HG03175 (cell line): ENCODE results near the gene ZNF511.

Experiments used
- ATAC-seq: cut with Tn5 transposase; IDR thresholded peaks from one replicate; pipeline ENCODE4 v1.9.1; 2021; ENCODE audit warnings: mild to moderate bottlenecking, moderate library complexity; ENCODE audit not compliant: unreplicated experiment

ZNF511 gene

GRCh38 chr10:133274751-133275683, 33.7 kb upstream of the ZNF511 start:
- peak; percentile 48 for ATAC-seq

DNA sequence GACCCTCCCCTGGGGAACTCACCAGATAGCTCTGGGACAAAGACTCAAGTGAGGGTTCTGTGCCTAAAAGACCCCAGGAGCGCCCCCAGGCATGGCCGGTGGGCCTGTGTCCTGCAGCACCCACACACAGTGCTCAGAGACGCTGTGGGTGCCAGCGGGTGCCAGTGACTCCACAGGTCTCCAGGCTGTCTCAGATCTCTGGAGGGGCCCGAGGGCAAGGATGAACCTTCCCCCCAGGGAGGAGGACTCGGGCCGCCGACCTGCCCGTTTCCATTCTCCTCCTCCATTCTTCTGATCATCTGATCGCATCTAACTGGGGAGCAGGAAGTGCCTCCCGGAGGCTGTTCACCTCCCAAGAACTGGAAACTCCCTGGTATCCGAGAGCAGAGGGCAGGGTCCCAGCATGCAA, 33.0 kb upstream of the ZNF511 start:
- ATAC-seq: peak; percentile 39

- no peak for ATAC-seq
Measured at GRCh38 chr10:133276100-133276434, 32.6 kb upstream of the ZNF511 start.

DNA sequence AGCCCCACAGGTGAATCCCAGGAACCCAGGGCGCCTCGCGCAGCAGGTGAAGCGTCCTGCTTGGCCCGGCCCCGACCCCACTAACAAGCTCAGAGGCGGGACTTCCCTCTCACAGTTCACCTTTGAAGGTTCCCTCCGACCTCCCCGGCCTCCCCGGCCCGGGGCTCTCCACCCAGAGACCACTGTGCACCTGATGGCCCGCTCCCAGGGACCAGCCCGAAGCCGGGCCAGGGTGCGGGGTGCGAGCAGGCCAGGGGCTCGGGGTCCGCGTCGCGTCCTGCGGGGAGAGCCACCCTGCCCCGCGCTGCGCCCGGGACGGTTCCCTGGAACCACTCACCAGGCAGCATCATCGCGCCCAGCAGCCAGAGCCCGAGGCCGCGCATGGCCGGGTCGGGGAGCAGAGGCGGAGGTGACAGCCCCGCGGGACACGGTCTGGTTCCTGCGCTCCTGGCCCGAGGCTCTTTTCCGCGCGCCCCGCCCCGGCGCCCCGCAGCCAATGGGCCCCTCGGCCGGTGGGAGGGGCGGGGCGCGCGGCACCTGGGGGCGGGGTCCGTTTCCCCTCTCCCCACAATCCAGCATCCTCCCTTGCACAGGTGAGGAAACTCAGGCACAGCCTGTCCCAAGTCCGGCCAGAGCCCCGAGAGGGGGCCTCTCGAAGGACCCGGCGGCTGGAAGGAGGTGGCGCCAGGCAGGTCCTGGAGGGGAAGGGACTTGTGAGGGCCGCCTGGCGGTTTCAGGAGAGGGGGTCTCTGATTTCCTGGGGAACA, 32.1 kb upstream of the ZNF511 start, which contains the start of gene ADAM8:
Gene ADAM8 (minus strand): TSS at position 434 of the 767 bp plus-strand sequence. CDS start 51 bp downstream, at position 383.
- ATAC-seq: peak; percentile 52

DNA sequence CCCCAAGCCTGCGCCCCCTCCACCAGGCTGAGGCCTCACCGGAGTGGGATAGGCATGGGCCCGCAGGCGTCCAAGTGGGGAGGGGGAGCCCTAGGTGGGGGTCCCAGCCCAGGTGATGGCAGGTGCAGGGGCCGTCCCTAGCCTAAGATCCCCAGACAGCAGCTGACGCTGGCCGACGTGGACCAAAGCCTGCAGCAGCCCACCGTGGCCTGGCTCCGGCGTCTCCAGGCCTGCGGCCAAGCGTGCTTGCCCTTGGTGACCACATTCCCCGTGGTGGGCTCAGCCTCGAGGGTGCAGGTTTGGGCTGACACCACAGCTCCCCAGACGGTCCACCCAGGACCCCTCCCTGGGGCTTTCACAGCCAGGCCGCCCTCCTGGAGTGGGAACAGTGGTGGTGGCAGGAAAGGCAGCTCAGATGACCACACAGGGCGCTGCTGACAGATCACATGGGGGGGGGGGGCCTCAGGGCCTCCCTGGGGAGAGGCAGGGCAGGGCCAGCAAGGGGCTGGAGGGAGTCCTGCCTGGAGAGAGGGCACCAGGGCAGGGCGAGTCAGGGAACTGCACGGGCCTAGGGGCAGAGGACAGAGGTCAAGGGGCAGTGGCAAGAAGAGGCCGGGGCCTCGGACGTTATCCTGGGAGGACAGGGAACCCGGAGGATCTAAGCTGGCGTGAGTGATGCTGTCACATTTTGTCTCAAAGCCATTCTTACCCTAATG, 31.3 kb upstream of the ZNF511 start:
- no peak for ATAC-seq

DNA sequence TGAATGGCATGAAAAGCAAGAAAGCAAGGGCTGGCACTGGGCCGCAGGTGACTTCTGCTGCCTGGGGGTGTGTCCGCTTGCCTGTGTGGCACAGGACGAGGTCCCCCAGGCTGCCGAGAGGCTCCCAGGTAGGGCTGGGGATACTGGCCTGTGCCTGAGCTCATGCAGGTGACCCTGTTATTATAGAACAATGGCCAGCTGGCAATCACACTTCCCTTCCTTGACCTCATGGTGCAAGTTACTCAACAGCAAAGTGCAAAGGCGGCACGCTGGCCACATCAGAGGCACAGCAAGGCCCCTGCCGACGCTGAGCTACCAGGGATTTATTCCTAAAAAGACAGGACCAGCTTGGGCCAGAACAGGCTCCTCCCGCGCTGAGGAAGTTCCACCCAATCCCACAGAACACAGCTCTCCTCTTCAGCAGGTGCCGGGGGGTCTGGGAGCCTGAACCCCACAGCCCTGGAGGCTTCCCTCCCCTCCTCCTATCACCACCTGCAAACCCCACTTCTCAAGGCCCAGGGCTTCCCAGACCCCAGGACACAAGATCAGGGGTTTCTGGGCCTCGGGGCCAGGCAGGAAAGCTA, 30.6 kb upstream of the ZNF511 start:
- no peak for ATAC-seq

DNA sequence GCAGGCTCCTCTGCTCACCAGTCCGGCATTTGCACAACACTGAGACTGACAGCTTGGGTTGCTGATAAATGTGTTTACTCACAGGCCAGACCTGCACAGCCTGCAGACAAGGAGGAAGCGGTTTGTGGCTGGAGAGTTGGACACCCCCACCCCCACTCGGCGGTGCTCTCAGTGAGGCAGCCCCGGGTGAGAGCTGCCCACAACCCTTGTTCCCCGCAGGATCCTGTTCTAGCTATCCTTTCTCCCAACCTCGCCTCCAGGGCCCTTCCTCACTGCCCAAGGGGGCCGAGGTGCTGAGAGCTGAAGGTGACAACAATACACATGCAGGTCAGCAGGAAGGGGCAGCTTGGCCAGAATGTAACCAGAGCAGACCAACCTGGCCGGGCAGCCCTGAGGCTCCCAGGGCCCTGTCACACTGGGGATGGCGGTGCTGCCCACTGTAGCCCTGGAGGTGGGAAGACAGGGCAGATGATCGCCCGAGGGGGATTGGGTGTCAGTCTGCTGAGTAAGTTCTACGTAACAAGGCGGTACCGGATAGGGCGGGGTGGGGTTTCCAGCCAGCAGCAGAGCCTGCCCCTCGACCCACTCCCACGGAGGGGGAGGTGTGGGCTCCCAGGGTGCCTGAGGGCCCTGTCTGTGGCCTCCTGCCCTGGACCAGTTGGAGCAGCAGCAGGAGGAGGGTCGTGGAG, 30.0 kb upstream of the ZNF511 start:
- peak; percentile 41 for ATAC-seq

DNA sequence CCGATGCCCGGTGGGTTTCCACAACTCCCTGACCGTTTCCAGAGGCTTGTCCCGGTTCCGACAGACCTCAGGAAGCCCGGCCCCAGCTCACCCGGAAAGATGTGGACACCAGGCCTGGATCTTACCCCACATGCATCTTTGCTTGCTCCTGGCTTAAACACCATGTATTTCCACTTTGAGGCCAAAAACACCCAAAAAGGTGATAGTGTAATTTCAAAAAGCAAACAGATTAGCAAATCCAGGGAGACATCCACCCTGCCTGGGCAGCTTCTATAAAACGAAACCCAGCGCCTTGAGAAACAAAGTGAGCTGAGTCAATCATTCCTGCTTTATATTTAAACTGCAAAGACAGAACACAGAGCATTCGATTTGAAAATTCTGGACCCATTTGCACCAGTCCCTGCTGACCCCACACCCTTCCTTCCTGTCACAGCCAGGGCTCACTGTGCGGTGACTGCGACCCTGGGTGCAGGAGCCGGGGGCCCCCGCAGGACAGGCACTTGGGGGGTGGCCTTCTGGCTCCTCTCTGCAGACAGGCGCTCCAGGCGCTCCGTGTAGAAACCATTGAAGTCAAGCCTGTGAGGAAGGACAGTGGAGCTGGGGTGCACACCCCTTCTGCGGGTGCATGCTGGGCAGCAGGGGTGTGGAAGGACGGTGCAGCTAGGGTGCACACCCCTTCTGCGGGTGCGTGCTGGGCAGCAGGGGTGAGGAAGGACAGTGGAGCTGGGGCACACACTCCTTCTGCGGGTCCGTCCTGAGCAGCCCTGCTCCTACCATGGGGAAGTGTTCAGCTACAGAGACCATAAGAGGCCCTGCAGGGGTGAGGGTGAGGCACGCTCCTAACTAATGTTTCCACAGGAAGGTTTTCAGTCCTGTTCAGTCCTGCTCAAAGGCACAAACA, 29.1 kb upstream of the ZNF511 start:
- ATAC-seq: no peak

GRCh38 chr10:133280391-133281059, 28.2 kb upstream of the ZNF511 start:
- no peak for ATAC-seq

DNA sequence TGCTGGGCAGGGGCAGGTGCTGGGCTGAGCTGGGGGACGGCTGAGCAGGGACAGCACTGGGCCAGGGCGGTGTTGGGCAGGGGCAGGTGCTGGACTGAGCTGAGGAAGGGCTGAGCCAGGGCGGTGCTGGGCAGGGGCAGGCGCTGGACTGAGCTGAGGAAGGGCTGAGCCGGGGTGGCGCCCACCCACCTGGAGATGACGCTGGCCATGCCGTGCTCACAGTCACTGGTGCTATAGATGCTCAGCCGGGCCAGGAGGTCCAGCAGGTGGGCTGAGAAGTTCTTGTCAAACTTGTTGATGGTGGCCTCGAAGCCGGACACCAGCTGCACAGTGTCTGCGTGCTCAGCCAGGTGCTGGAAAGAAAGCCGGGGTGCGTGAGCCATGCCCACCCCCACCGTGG, 27.6 kb upstream of the ZNF511 start:
- no peak for ATAC-seq

- no peak for ATAC-seq
Measured at GRCh38 chr10:133281628-133282372, 26.9 kb upstream of the ZNF511 start.

DNA sequence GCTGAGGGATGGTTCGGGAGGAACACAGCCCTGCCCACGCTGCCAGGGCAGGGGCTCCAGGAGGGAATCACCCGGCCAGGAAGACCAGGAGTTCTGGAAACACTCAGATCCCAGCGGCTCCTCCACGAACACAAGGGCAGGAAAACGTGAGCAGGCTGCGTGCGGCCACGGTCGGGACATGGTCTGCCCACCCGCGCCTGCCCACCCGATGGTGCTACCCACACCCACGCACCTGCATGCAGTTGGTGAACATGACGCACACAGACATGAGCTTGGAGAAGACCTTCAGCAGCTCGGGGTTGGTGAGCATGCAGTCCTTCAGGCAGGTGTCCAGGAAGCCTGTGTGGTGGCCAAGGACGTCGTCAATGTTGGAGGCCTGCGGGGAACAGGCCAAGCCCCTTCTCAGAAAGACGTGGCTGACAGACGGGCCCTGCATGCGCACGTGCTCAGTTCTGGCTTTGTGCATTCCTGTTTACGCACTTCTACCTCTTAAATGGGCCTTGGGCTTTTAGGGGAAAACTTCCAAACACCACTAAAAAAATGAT, 25.8 kb upstream of the ZNF511 start:
- no peak for ATAC-seq

- no peak for ATAC-seq
Measured at GRCh38 chr10:133283931-133284330, 24.8 kb upstream of the ZNF511 start.

GRCh38 chr10:133285217-133285616, 23.5 kb upstream of the ZNF511 start:
- ATAC-seq: no peak

- ATAC-seq: no peak
Measured at GRCh38 chr10:133286366-133286765, 22.3 kb upstream of the ZNF511 start.

DNA sequence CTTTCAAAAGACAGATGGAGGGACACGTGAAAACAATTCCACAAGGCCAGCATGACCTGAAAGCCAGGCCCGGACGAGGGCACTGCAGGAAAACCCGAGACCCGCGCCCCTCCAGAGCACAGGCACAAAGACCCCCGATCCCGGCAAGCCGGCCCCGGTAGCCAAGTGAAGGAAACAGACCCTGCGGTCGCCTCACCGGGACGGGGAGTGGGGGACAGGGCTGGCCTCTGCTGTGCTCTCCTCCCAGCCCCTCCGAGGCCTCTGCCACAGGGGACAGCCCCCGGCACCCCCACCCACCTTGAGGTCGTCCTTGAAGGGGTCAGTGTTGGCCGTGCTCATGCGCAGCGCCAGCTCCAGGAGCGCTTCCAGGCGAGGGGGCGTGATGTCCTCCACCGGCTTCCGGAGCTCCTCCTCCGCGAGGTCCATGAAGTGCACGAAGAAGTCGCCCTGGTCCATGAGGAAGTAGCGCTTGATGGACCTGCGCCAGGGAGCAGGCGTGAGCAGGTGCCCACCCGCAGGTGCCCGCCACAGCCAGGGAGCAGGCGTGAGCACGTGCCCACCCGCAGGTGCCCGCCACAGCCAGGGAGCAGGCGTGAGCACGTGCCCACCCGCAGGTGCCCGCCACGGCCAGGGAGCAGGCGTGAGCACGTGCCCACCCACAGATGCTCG, 20.7 kb upstream of the ZNF511 start:
- ATAC-seq: no peak

DNA sequence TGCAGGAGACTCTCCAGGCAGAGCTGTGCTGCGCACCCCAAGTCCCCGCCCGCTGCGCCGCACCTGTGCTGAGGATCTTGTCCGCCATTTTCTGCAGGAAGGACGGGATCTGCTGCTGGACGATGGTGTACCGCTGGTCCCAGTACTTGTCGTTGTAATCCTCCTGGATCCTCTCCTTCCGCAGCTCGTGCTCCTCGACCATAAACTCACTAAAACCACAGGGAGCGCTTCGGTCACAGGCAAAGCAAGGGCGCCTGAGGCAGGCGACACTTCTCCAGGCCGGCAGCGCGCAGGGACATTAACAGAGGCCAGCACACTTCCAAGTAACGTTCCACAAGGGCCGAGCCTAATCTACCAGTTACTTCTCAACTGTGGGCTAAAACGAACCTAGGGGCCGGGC, 19.0 kb upstream of the ZNF511 start:
- ATAC-seq: no peak
